SJSA1 (cell line): ENCODE results near the gene NIPA2. TPM values are rescaled to one million over a fixed set of nuclear protein-coding genes. Genes with fewer than 3 reads are reported as not detected.
"Not testable (repeated sequence)": the region's sequence is repeated elsewhere in the genome, so short reads cannot be mapped to it uniquely, and the experiment has no call there.

Experiments
- DNase-seq, 2 experiments: peaks; one replicate each; pipeline ENCODE4 v3.0.0-alpha.2; 2015 to 2020; ENCODE audit warnings: low spot score in 2 of 2, low read depth in 1 of 2
- H3K27ac ChIP-seq: fragments of 250-450 bp; sonication (Bioruptor Pico); 2 replicates; pipeline ENCODE4 v1.5.1; 2020; ENCODE audit warnings: mild to moderate bottlenecking, moderate library complexity
- H3K27me3 ChIP-seq: fragments of 250-450 bp; sonication (Bioruptor Pico); replicated peaks from 2 replicates; pipeline ENCODE4 v1.5.1; 2020; ENCODE audit warnings: mild to moderate bottlenecking, moderate library complexity
- H3K36me3 ChIP-seq: fragments of 250-450 bp; sonication (Bioruptor Pico); 2 replicates; pipeline ENCODE4 v1.5.1; 2020; ENCODE audit warnings: mild to moderate bottlenecking
- H3K4me1 ChIP-seq: fragments of 250-450 bp; sonication (Bioruptor Pico); replicated peaks from 2 replicates; pipeline ENCODE4 v1.6.1; 2021; ENCODE audit warnings: mild to moderate bottlenecking
- H3K4me3 ChIP-seq: fragments of 250-450 bp; sonication (Bioruptor Pico); 2 replicates; pipeline ENCODE4 v1.5.1; 2020; ENCODE audit warnings: mild to moderate bottlenecking
- H3K9me3 ChIP-seq: fragments of 250-450 bp; sonication (Bioruptor Pico); replicated peaks from 2 replicates; pipeline ENCODE4 v1.5.1; 2020; ENCODE audit warnings: mild to moderate bottlenecking
- total RNA-seq: library from RNA; depleted of rRNA; stranded (reverse); fragments of >200 nt; shearing (Covaris generic); gene quantifications from 2 replicates; pipeline ENCODE4 v1.2.3, GENCODE V29; 2014; rRNA removed

NIPA2 gene
- 159 and 217 TPM in 2 replicates for total RNA-seq

DNA sequence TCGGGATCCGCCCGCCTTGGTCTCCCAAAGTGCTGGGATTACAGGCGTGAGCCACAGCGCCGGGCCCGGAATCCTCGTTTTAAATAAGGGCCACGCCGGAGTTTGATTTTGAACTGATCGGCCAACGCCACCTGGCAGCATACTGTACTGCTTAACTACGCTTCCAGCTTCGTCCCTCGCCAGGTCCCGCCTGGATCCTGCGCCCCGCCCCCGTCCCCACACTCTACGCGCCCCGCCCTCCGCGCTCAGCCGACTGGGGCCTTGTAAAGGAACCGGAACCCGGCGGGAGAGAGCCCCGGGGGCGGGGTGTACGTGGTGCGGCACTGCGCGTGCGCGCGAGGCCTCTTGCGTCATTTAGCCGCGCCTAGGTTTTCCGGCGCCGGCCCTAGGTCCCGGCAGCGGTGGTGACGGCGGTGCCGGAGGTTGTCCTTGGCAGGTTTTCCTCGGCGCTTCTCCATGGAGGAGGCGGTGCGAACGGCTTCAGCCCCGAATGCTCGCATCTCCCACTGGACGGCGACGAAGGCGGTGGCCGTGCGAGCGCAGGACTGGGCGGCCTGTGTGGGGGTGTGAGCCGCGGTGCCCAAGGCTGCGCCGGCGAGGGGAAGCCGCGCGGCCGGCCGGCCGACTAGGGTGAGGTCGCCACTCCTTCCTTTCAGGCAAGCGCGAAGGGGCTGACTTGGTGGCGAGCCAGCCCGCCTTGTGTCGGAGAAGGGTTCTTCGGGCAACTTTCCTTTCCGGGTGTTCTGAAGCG, at the start of gene NIPA2:
Gene NIPA2, plus strand, starts transcription at position 375 of the 751 bp plus-strand sequence. CDS start 13,066 bp downstream, outside the sequence.
- peak; percentile 98 to 99 for DNase-seq
- Histone ChIP-seq H3K27me3 (no peaks in the 10 kb centered on the region), H3K4me3 (peak within 1 kb of the TSS; percentile 88), H3K27ac (peak within 1 kb of the TSS; percentile 77), H3K9me3 (no peaks in the 10 kb centered on the region), H3K36me3 (peaks cover 30% of the 10 kb centered on the region), H3K4me1 (peaks cover 12% of the 10 kb centered on the region)

DNA sequence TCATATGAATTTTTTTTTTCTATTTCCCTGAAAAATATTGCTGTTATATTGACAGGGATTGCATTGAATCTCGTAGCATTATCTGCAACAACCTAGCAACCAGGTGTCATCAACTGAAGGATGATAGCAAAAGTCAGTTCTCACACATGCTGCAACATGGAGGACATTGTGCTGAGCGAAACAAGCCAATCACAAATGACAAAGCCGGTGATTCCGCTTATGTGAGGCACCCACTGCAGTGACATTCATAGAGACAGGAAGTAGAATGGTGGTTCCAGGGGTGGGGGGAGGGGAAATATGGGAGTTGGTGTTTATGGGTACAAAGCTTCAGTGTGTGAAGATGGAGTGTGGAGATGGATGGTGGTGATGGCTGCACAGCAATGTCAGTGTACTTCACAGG, 44.4 kb upstream of the NIPA2 start:
- Histone ChIP-seq H3K9me3 (peaks cover 3% of the 10 kb centered on the region; the same call in 1 of the 2 replicates), H3K27me3 (no peaks in the 10 kb centered on the region), H3K4me3 (no peak overlapping the region)

DNA sequence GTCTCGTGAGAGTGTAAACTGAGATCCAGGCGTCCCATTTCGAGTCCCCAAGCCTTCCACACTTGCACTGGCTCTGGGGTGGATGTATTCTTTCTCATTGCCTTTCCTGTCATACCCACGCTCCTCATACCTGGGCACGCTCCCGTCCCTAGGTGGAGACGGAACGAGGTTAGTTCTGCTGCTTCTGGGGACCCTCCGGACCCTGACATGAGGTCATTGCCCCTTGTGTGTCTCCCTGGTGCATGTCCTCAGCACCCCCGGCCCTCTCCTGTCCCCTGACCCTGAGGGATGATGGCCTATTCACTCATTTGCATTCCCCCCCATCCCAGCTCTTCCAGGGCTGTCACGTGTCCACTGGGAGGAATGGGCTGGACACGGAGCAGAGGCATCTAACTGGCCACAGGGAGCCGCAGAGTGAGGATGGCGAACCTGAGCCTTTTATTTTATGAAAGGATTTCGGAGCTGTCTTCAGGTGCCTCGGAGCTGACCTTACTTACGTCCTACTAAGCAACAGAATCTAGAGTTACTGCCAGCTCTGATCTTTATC, 43.8 kb upstream of the NIPA2 start:
- H3K9me3 ChIP-seq: no peaks in the 10 kb centered on the region; the same call in 1 of the 2 replicates
- H3K27me3 ChIP-seq: no peaks in the 10 kb centered on the region
- no peak overlapping the region for H3K27ac ChIP-seq
- H3K4me3 ChIP-seq: no peak overlapping the region
- peaks cover 4% of the 10 kb centered on the region for H3K36me3 ChIP-seq
- DNase-seq: no peak
- no peaks in the 10 kb centered on the region for H3K4me1 ChIP-seq

More for the DNA sequence above, 44.4 kb upstream of the NIPA2 start:
- no peak for DNase-seq
- Histone ChIP-seq H3K27ac (no peak overlapping the region), H3K36me3 (peaks cover 10% of the 10 kb centered on the region), H3K4me1 (no peaks in the 10 kb centered on the region)

DNA sequence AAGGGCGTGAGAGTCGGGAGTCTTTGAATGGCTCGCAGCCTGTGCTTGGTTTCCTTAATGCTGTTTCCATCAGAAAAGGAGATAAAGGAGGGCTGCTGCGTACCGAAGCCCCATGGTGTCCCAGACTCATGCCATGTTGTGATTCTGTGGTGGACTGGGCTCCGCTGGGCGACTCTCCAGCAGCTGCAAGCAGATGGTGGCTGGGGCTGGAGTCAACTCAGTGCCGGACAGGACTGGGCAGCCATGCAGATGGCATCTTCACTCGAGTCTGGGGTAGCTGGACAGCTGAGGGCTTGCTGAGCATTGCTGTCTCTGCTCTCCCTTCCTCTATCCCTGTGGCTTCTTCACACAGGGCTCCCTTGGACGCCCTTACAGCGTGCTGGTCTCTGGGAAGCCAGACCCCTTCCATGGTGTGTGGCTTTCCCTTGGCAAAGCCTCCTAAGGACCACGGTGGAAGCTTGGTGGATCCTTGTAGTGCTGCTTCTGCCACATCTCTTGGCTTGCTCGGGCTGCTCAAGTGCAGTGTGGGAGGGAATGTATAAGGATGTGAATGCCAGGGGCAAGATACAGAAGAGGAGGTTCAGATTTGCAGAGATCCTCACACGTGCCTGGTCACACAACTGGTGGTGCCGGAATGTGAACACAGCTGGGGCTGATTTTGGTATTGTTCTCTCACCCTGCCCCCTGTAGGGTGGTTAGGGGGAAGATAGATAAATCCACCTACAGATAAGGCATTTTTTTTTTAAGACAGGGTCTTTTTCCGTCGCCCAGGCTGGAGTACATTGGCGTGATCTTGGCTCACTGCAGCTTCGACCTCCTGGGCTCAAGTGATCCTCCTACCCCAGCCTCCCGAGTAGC, 43.0 kb upstream of the NIPA2 start:
- Histone ChIP-seq H3K4me3 (no peak overlapping the region), H3K36me3 (no peaks in the 10 kb centered on the region), H3K27me3 (no peaks in the 10 kb centered on the region), H3K4me1 (no peaks in the 10 kb centered on the region), H3K9me3 (no peaks in the 10 kb centered on the region), H3K27ac (no peak overlapping the region)
- no peak for DNase-seq

DNA sequence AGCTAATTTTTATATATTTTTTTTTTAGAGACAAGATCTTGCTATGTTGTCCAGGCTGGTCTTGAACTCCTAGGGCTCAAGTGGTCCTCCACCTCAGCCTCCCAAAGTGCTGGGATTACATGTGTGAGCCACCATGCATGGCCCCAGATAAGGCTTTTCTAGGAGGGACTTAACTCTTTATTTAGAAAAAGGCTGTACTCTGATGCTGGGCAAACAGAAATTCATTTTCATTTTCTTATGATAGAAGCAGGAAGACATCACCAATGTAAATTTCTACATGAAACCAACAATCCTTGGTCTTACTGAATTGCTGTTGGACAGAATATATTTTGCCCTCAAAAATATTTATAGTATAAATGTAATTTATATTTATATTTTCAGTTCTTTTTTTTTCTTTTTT, 42.4 kb upstream of the NIPA2 start:
- Histone ChIP-seq H3K36me3 (no peaks in the 10 kb centered on the region), H3K4me1 (no peaks in the 10 kb centered on the region), H3K27ac (no peak overlapping the region), H3K4me3 (no peak overlapping the region), H3K27me3 (no peaks in the 10 kb centered on the region), H3K9me3 (no peaks in the 10 kb centered on the region)
- DNase-seq: no peak

DNA sequence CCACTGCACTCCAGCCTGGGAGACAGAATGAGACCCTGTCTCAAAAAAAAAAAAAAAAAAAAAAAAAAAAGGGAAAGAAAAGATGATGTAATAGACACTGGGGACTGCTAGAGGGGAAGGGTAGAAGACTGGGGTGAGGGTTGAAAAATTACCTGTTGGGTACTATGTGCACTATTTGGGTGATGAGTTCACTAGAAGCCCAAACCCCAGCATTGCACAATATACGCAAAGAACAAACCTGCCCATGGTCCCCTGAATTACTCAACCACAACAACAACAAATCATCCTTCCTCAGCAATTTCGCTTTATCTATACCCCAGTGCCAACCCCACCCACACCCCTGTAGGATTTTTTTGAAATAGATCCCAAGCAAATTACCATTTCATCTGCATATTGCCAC, 38.6 kb upstream of the NIPA2 start:
- no peak overlapping the region for H3K4me3 ChIP-seq
- H3K27me3 ChIP-seq: no peaks in the 10 kb centered on the region
- no peaks in the 10 kb centered on the region for H3K4me1 ChIP-seq
- no peak overlapping the region for H3K27ac ChIP-seq
- DNase-seq: no peak
- H3K36me3 ChIP-seq: no peaks in the 10 kb centered on the region
- no peaks in the 10 kb centered on the region for H3K9me3 ChIP-seq

DNA sequence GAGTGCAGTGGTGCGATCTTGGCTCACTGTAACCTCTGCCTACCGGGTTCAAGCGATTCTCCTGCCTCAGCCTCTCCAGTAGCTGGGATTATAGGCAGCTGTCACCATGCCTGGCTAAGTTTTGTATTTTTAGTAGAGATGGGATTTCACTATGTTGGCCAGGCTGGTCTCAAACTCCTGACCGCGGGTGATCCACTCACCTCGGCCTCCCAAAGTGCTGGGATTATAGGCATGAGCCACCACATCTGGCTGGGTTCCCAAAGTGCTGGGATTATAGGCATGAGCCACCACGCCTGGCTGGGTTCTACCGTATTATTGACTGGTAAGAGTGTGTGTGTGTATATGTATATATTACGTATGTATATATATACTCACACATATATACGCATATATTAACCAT, 35.5 kb upstream of the NIPA2 start:
- H3K27me3 ChIP-seq, DNase-seq, H3K36me3 ChIP-seq, H3K27ac ChIP-seq, H3K4me3 ChIP-seq, H3K4me1 ChIP-seq, H3K9me3 ChIP-seq: not testable (repeated sequence)

DNA sequence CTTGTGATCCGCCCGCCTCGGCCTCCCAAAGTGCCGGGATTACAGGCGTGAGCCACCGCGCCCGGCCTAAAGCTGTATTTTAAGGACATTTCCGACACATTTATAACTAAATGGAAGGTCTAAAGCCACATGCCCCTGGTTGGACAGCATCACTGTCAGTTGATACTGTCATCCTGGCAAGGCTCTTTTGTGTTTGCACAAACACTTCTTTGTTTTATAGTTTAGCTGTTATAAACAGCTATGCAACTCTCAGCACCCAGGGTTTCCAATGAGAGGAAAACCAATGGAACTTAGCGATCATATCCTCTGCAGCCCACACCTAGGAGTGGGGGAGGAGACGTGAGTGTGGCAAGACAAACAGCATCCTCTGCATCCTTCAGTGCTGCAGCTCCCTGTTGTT, 32.3 kb upstream of the NIPA2 start:
- Histone ChIP-seq H3K4me1 (peaks cover 5% of the 10 kb centered on the region), H3K36me3 (no peaks in the 10 kb centered on the region), H3K4me3 (no peak overlapping the region), H3K9me3 (no peaks in the 10 kb centered on the region), H3K27ac (no peak overlapping the region), H3K27me3 (no peaks in the 10 kb centered on the region)
- no peak for DNase-seq

DNA sequence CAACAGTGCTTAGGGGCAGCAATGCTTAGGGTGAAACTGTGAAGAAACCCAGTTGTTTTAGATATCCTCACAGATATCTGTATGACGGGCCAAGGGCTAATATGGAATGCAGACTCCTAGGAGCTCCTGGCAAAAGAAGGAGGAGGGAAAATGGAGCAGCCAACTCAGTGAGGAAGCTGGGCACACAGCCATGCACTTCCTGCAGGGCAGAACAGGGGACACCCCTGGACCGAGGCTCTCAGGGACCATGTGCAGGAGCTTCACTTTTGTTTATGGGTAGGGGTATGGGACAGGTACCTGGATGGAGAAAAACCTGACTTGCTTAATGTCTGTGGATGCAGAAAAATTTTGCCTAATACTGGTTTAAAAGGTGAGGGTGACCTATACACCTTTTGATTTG, 31.8 kb upstream of the NIPA2 start:
- H3K27ac ChIP-seq: no peak overlapping the region
- H3K4me3 ChIP-seq: no peak overlapping the region
- DNase-seq: no peak
- no peaks in the 10 kb centered on the region for H3K36me3 ChIP-seq
- no peaks in the 10 kb centered on the region for H3K27me3 ChIP-seq
- H3K9me3 ChIP-seq: no peaks in the 10 kb centered on the region
- peaks cover 5% of the 10 kb centered on the region for H3K4me1 ChIP-seq

DNA sequence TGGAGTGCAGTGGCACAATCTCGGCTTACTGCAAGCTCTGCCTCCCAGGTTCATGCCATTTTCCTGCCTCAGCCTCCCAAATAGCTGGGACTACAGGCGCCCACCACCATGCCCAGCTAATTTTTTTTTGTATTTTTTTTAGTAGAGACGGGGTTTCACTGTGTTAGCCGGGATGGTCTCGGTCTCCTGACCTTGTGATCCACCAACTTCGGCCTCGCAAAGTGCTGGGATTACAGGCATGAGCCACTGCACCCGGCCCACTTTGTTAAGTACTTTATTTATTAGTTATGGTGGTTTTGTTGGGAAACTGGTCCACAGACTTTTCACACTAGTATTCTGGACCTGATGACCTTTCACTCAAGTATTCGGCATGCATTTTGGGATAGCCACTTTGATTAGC, 30.6 kb upstream of the NIPA2 start:
- H3K27ac ChIP-seq, H3K4me1 ChIP-seq, H3K4me3 ChIP-seq, H3K36me3 ChIP-seq, H3K27me3 ChIP-seq, H3K9me3 ChIP-seq, DNase-seq: not testable (repeated sequence)

DNA sequence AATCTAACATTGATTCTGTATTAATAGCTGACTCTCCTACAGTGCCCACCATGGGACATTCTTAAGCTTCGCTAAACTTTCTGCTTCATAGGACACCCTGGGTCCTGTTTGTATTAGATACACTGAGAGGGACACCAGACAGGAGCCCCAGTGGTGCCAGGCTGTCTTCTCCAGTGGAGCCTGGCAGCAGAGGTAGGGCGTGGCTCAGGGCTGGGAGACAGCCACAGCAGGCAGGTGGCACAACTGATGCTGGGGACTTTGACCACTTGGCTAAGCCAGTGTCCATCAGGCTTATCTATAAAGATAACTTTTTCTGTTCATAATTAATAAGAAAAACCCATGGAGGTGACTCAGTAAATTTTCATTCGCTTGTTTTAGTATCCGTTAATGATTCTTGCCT, 30.2 kb upstream of the NIPA2 start:
- Histone ChIP-seq H3K4me3 (no peak overlapping the region), H3K27me3 (no peaks in the 10 kb centered on the region), H3K4me1 (peaks cover 5% of the 10 kb centered on the region), H3K36me3 (0 out of 2 replicates have a peak, but pooled peaks cover 3% of the 10 kb centered on the region), H3K27ac (no peak overlapping the region), H3K9me3 (no peaks in the 10 kb centered on the region)
- no peak for DNase-seq

DNA sequence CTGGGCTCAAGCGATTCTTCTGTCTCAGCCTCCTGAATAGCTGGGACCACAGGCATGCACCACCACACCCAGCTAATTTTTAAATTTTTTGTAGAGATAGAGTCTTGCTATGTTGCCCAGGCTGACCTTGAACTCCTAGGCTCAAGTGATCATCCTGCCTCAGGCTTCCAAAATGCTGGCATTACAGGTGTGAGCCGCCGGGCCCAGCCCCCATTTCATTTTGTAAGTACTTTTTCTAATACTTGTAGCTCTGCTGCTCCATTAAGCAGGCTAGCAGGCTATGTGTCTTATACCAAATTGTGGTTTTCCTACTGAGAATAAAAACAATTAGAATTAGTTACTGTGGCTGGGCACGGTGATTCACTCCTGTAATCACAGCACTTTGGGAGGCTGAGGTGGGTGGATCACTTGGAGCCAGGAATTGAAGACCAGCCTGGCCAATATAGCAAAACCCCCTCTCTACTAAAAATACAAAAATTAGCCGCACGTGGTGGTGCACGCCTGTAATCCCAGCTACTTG, 29.6 kb upstream of the NIPA2 start:
- Histone ChIP-seq H3K9me3 (no peaks in the 10 kb centered on the region), H3K27me3 (no peaks in the 10 kb centered on the region), H3K27ac (no peak overlapping the region), H3K4me1 (peaks cover 5% of the 10 kb centered on the region), H3K4me3 (no peak overlapping the region), H3K36me3 (peaks cover 8% of the 10 kb centered on the region; the same call in 1 of the 2 replicates)
- DNase-seq: no peak

DNA sequence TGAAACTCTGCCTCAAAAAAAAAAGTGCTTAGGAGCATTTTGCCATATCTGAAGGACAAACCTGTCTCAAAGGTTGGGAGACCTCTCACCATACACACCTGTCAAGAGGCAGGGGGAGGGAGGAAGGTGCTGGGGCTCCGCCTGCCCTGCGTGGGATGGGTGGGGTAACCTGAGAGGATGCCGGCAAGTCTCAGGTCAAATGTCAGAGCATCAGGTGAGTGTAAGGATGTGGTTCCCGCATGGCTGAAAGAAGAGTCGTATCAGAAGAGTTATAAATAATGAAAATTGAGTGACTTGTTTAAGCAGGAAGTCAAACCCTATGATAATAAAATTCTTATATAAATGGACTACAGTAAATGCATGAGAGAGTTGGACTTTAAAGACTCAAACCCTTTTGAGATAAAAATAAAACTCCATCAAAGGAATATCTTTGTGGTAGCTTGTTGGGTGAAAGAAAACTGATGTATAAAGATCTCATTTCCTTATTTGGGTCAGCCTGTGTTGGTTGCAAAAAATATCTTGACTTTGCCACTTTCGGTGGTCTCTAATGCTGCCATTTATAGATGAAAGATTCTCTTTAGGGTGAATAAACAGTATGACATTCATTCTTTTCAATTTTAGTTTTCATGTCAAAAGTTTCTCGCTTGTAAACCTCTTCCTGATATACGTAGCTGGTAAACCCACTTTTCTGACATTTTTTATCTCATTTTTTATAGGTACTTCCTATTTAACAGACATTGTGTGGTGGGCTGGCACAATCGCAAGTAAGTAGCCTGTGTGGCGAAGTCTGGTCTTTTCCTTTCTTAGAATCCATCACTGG, 28.2 kb upstream of the NIPA2 start:
- H3K9me3 ChIP-seq: no peaks in the 10 kb centered on the region

More for the DNA sequence above, 28.2 kb upstream of the NIPA2 start:
- Histone ChIP-seq H3K27me3 (no peaks in the 10 kb centered on the region), H3K36me3 (peaks cover 15% of the 10 kb centered on the region; the same call in 1 of the 2 replicates), H3K4me3 (no peak overlapping the region), H3K4me1 (peaks cover 5% of the 10 kb centered on the region), H3K27ac (no peak overlapping the region)
- no peak for DNase-seq
